ENCODE data around the gene LYAR.

LYAR gene

DNA sequence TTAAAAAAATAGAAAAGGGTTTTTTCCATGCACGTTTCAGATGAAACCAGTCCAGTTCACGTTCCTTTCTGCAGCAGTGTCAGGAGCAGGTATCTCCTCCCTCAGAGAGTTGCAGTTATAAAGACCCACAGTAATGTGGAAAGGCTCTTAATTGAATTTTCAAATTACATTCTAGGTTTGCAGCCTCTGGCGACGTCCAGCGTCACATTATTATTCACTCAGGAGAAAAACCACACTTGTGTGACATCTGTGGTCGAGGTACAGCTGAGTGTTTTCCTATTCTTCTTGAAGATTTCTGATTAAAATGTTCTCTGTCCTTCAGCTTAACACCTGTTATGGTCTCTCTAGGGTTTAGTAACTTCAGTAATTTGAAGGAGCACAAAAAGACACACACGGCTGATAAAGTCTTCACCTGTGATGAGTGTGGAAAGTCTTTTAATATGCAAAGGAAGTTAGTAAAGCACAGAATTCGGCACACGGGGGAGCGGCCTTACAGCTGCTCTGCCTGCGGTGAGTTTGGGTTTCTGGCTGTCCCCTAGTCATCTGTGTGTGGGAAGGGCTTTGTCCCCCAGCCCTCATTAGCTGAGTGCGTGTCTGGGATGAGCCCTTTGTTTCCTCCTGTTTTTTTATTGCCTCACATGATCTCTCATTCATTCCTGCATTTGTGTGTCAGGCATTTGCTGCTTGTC lies 25.7 kb upstream of the LYAR start:
- no peak for DNase-seq

DNA sequence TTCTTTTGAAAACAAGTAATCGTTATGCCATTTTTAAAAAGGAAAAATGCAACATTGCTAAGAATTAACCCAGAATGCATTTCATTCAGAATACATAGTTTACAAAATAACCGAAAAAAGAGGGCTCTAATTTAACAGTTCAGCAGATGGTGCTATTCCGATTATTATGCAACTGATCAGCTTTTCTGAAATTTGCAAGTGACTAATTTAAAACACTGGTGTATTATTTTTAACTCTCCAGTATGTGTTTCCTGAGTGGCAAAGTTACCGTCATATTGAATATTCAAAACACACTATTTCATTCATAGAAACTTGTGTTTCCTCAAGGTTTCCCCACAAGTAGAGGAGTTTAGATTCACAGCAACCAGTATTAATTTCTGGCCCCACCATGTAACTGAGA lies 21.2 kb upstream of the LYAR start:
- DNase-seq = no peak

DNA sequence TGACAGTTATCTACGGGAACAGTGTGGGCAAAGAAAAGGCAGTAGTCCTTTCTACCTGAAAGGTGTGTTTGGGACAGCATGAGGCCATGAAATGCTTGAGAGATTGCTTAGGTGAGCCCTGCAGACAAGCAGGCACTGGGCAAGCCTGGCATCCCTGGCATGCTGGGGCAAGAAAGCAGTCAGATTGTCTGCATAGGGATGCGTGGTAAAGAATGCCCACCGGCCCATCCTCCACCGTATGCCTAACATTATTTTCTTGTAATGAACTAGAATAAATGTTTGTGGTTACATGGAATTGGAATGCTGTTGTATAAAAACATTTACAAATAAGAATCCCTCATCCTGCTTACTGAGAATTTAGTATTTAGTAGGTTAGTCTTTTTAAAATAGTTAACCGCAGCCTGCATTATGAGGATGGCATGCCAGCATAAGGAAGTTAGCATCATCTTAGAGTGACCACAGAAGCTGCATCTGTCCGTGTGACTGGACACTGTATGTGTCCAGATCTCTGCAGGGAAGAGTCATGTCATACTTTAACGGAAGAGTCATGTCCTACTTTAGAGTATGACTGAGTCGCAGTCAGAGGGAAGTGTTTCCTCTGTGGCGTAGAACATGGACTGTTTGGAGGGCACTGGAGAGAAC lies 19.0 kb upstream of the LYAR start:
- no peak for DNase-seq

DNA sequence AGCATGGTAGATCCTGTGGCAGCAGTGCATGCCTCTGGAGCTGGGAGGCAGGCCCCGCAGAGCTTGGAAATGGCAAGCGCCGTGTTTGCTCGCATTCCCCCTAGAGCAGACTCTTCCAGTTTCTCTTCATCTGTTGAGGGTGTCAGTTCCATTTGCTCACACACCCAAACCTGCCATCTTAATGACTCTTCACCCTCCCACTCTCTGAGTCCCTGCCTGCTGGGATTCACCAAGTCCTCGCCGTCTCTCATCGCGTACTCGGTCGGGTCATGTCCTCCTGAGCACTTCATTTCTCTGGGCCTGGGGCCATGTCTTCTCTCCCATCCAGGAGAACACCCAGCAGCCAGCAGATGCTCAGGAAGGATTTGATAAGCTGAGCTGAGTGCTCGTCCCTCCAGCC lies 17.0 kb upstream of the LYAR start:
- no peak for DNase-seq

DNA sequence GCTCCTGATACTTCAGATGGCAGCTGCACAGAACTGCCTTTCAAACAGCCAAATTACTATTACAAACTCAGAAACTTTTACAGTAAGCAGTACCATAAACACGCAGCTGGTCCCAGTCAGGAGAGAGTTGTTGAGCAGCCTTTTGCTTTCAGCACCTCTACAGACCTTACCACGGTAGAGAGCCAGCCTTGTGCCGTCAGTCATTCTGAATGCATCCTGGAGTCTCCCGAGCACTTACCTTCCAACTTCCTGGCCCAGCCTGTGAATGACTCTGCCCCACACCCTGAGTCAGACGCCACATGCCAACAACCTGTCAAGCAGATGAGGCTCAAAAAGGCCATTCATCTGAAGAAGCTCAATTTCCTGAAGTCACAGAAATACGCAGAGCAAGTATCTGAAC lies 12.5 kb upstream of the LYAR start:
- DNase-seq = no peak

DNA sequence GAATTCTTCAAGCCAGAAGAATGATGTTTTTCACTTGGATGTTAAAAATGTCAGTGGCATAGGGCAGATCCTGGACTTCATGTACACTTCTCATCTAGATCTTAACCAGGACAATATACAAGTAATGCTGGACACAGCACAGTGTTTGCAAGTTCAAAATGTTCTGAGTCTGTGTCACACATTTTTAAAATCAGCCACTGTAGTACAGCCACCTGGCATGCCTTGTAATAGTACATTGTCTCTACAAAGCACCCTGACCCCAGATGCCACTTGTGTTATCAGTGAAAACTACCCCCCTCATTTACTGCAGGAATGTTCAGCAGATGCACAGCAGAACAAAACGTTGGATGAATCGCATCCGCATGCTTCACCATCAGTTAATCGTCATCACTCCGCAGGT lies 12.0 kb upstream of the LYAR start:
- no peak for DNase-seq

DNA sequence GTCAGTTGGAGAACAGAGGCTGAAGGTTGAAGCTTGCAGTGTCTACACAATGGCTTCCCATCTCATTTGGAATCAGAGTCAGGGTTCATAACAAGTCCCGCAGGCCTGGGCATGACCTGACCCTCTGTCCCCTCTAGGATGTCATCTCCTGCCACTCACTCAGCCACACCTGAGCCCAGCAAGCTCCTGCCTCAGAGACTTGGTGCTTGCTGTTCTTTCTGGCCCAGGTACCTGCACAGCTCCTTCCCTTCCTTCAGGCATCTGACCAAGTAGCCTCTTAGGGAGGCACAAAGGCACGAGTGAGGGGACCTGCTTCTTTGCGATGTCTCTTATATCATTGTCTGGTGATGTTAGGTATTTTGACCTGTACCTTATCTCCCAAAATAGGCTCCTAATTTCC lies 9.1 kb upstream of the LYAR start:
- no peak for DNase-seq

DNA sequence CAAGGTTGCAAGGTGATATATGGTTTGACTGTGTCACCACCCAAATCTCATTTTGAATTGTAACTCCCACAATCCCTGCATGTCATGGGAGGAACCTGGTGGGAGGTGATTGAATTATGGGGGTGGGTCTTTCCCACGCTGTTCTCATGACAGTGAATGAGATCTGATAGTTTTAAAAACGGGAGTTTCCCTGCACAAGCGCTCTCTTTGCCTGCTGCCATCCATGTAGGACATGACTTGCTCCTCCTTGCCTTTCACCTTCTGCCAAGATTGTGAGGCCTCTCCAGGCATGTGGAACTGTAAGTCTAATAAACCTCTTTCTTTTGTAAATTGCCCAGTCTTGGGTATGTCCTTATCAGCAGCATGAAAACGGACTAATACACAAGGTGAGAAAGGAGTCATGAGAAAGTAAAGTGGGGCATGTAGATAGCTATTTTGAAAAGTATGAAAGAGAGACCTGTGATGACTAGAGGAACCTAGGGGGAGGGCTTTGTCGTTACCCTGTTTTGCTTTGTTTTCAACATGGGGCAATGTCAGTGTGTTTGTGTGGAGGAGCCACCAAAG lies 6.4 kb upstream of the LYAR start:
- no peak for DNase-seq

DNA sequence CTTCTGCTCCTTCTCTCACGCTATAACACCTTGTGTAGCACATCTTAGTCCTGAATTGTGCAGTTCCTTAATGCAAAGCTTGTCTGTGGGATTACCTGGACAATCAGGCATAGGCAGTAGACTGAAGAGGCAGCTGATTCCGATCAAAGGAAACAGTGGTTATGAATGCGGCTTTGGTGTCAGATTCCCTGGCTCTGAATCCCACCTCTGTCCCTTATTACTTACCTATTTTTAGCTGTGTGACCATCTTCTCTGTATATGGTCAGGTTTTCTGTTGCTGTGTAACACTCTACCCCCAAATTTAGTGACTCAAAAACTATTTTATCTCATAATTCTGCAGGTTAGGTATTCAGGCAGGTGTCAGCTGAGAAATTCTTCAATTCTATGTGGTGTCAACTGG lies 3.3 kb upstream of the LYAR start:
- no peak for DNase-seq

DNA sequence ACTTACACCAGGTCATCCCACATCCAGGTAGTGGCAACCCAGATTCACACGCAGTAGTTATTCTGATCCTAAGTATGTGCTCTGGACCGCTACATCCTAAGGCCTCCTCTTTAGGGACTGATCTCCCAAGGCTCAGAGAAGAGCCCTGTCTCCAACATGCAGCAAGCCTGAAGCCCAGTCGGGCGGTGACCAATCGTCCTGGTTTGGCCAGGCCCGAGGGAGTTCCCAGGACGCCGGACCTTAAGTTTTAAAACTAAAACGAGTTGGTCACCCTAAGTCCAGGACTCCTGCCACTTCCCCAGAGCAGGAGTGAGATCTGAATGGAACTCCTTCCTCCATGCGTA lies 385 bp downstream of the LYAR start:
- DNase-seq = no peak

DNA sequence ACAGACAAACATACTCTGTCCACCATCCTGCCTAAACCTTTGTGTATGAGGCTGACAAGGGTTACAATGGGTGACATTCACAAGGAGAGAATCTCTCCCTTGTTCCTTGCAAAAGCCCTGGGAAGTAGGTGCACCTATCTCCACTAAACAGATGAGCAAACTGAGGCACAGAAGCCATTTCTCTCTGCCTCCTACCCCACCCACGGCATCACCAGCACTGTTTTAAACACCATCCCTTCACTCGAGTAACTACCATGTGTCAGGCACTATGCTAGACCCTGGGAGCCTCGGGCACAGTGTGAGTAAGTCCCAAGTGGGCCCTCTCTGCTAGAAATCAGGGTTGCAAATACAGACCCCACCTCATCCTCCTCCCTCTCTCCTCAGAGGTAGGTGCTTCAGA lies 899 bp downstream of the LYAR start:
- DNase-seq = no peak

DNA sequence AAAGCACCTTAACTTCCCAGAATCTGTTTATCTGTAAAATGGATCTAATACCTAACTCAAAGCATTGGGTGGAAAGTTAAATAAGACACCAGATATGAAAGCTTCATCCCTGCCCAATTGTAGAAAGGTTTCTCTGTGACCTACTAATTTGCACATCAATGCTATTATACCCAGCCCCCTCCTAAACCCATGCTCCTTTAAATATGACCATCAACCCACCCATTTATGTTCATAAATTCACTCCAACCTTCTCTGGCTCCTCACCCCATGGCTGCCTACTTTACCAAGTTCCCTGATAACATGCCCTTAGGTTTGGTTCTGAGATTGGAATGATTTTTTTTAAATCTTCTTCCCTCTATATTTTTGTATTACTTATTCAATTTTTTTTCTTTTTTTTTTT lies 1.9 kb downstream of the LYAR start:
- DNase-seq = no peak

DNA sequence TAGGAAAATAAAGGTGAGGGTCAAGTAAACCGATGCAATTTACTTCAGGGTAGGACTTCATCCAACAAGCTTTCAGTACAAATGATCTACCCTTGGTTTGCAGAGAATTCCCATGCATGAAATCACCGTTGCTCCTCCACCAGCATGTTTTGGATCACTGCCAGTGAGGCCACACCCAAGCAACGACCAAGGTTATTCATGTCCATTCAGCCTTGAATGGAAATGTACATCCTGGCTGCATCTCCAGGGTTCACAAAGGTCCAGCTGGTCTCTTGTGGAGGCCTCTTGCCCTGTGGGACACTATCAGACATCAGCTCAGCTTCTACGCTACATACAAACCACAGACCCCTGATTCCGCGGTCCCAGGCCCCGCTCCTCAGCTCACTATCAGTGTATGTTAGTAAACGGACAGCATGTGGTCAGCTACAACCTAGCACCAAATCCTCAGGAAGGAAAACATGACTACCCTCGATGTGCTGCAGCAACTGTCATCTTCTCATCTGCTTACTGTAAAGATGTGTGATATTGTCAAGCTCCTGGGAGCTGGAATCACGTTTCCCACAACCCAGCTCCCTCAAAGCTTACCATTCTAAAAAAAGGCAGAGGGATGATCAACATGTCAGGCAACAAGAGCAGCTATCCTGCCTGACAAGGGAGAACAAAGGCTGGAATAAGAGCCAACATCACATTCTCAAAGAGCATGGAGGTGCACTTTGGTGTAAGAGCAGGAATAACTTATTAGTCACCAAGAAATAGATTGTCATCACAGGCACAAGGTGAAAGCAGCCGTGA lies 4.9 kb downstream of the LYAR start:
- no peak for DNase-seq

DNA sequence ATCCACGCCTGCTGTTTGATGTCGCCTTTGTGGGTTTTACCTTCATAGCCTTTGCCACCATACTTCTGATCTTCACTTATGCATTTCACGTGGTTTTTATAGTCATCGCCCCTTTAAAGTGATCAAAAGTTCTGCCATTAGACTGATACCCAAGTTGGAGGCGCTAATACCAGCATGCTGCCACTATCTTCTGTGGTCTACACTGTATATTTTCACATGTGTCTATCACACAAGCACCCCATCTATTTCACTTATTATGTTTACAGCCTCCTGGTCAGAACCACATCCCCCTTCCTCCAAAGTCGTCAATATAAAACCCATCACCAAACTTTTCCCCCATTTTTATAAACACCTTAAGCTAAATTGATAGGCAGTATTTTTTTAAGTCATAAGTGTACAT lies 8.2 kb downstream of the LYAR start:
- DNase-seq = no peak

DNA sequence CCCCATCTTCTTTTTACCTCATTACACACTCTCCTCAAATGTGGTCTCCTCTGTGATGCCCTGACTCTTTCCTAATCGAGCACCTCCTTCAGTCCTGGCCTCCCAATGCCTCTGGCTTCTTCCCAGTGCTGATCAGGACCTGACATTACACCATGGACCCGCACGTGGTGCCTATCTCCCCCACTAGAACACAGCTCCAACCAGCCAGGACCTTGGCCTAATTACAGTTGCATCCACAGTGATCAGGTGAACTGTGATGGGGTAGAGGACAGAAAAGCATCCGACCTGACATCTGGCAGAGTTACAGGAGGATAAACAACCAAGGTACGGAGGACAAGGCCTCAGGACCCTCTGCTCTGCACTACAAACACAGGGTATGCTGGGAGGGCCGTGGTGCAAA lies 12.4 kb downstream of the LYAR start:
- DNase-seq = no peak

DNA sequence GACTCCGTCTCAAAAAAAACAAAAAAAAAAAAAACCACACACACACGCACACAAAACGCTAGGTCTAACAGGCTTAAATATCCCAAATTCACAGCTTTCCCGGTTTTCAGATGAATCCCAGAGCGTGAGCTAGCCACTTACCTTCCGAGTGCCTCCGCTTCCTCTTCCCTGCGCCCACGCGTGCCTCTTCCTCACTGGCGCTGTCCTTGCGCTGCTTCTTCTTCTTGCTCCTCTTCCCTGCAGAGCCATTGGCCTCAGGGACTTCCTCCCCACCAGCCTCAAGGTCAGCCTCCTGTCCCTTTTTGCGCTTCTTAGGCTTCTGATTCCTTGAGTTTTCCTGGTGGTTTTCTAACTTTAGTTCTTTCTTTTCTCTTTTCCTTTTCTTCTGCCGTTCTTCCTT lies 15.7 kb downstream of the LYAR start:
- DNase-seq = no peak

DNA sequence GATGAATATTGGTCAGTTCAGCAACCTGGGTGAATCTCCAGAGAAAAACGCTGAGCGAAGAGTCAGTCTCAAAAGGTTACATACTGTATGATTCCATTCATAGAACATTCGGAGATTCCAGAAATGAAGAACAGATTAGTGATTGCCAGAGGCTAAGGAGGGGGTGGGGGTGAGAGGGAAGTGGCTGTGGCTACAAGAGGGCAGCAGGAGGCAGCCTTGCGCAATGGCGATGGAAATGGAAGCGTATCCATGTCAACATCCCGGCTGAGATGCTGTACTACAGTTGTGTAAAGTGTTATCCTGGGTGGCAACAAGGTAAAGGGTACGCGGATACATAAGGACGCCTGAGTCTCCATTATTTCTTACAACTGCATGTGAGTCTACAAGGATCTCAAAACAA lies 18.0 kb downstream of the LYAR start:
- DNase-seq = no peak

DNA sequence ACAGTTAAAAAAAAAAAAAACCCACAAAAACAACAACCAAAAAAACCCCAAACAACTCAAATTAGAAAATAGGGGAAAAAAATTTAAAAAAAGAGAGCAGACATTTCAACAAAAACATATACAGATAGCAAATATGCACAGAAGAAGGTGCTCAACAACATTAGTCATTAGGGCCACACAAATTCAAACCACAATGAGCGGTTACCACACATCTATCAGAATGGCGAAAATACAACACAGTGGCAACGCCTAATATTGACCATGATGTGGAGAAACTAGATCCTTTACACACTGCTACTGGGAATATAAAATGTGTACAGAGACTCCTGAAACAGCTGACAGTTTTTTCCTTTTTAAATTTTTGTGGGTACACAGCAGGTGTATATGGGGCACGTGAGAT lies 19.4 kb downstream of the LYAR start:
- DNase-seq = no peak

DNA sequence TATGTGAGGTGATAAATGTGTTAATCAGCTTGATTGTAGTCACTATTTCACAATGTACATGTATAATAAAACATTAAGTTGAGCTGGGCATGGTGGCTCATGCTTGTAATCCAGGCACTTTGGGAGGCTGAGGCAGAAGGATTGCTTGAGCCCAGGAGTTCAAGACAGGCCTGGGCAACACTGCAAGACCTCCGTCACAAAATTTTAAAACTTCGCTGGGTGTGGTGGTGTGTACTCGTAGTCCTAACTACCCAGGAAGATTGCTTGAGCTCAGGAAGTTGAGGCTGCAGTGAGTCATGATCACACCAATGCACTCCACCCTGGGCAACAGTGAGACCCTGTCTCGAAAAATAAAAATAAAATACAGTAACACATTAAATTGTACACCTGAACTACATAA lies 20.1 kb downstream of the LYAR start:
- DNase-seq = no peak

DNA sequence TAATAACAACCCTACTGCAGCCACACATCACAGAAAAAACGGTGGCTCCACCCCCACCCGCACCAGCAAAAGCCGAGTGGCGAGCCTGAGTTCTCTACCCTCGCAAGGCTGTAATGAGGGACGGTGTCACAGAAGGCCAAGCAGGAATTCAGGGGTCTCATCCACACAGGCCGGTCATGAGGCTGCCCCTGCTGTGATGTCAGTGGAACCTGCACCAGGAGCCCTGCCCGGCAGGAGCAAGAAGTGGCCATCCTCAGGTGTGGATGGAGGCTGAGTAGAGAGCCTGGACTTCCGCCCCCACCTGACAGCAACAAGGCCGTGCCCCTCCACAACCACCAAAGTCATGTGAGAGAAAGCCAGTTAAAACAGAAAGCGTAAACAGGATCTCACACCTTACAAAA lies 20.6 kb downstream of the LYAR start:
- no peak for DNase-seq

DNA sequence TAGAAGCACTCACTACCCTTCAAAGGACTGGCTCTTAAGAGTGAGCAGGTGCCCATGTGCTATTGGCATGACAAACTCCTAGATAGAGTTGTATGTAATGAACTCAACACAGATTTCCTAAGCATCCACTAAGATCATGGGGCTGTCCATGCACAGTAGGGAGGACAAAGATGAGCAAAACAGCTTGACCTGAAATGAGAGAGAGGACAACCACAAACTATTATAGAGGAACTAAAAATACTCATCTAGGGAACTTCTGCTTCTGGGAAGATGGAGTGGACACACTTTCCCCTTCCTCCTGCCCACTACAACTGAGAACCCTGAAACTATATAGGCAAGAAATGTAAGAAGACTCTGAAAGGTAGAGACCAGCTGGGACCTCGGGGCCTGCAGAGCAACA lies 21.2 kb downstream of the LYAR start:
- DNase-seq = no peak

DNA sequence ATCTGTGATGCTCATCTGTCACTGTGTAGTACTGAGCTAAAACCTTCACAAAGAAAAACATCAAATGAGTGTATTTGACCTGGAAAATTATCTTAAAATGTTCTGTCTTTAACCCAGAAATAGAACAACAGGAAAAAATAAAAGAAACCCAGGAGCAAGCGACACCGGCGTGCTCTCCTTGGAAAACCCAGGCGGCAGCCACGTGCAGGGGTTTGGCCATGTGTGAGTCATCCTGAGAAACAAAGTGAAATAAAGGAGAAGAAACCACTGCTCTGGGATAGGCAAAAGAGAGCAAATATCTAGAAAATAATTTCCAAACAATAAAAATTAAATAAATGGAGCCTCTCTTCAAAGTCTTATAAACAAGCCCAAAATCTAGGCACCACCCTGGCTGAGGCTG lies 22.0 kb downstream of the LYAR start:
- DNase-seq = no peak

DNA sequence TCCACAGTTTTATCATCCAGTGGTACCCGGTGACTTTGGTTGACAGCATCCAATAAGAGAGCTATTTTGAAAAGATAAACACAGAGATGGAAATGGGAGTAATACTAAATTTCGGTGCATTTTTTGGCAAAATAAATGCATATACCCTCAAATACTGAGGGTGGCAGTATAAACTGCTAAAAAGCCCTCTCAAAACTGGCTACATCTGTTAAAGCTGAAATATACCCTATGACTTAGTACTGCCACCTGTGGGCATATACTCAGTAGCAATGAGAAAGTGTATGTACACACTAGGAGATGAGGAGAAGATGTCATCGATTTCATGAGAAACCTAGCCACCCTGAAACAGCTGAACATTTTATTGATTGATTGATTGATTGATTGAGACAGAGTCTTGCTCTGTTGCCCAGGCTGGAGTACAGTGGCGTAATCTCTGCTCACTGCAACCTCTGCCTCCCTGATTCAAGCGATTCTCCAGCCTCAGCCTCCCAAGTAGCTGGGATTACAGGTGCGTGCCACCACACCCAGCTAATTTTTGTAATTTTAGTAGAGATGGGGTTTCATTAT lies 29.7 kb downstream of the LYAR start:
- no peak for DNase-seq
